SK-N-SH treated with all-trans-retinoic acid at 6 μM for 48 hours (cell line): ENCODE measurements around the gene SULT2A1.

Experiments used
- BACH2 ChIP-seq: fragments of 250-450 bp; sonication (Bioruptor Pico); IDR thresholded peaks from 2 replicates; pipeline ENCODE4 v1.9.0; 2021; ENCODE audit warnings: mild to moderate bottlenecking, borderline replicate concordance
- ISL1 ChIP-seq: fragments of 250-450 bp; sonication (Bioruptor Pico); IDR thresholded peaks from 2 replicates; pipeline ENCODE4 v2.1.2; 2022; ENCODE audit warnings: mild to moderate bottlenecking, moderate library complexity
- ZFP3 ChIP-seq: fragments of 250-450 bp; sonication (Bioruptor Pico); IDR thresholded peaks from 2 replicates; pipeline ENCODE4 v1.5.0; 2020; ENCODE audit warnings: mild to moderate bottlenecking, moderate library complexity
- ZFP30 ChIP-seq: fragments of 450-650 bp; formaldehyde crosslinking; IDR thresholded peaks from 2 replicates; pipeline ENCODE4 v1.5.0; 2022; ENCODE audit warnings: mild to moderate bottlenecking, moderate library complexity

GRCh38 chr19:47853003-47853402 lies 33.1 kb downstream of the SULT2A1 start:
- no peak for TF ChIP-seq ZFP30
- no peak for TF ChIP-seq ISL1 (CRISPR knock-in tag)
- TF ChIP-seq BACH2 (CRISPR knock-in tag), result no peak
- no peak for TF ChIP-seq ZFP3 (CRISPR knock-in tag)
